ENCODE measurements around the gene NOL4L.

Gene NOL4L

GRCh38 chr20:32541323-32542258 is 43.5 kb downstream of the NOL4L start:
- in situ Hi-C loops (cut with HindIII; ENCODE audit: low pct_unique_long_range_greater_than_20kb, low sequenced_read_pairs): no loop called here
- DNase-seq (ENCODE audit: low read depth in 1 of 2, low spot score in 1 of 2): no peak
- no peak for TF ChIP-seq JUND (IDR thresholded peaks at IDR 0.05; ENCODE audit: low read depth)

GRCh38 chr20:32539817-32540675 is 45.1 kb downstream of the NOL4L start:
- TF ChIP-seq JUND (IDR thresholded peaks at IDR 0.05; ENCODE audit: low read depth): no peak
- in situ Hi-C loops (cut with HindIII; ENCODE audit: low pct_unique_long_range_greater_than_20kb, low sequenced_read_pairs): no loop called here
- DNase-seq (ENCODE audit: low read depth in 1 of 2, low spot score in 1 of 2): no peak

GRCh38 chr20:32539026-32539816 is 45.9 kb downstream of the NOL4L start:
- in situ Hi-C loops (cut with HindIII; ENCODE audit: low pct_unique_long_range_greater_than_20kb, low sequenced_read_pairs): no loop called here
- no peak for TF ChIP-seq JUND (IDR thresholded peaks at IDR 0.05; ENCODE audit: low read depth)
- no peak for DNase-seq (ENCODE audit: low read depth in 1 of 2, low spot score in 1 of 2)

- TF ChIP-seq JUND (IDR thresholded peaks at IDR 0.05; ENCODE audit: low read depth): no peak
- in situ Hi-C loops (cut with HindIII; ENCODE audit: low pct_unique_long_range_greater_than_20kb, low sequenced_read_pairs): no loop called here
- no peak for DNase-seq (ENCODE audit: low read depth in 1 of 2, low spot score in 1 of 2)
Observed at GRCh38 chr20:32538526-32538939, 46.6 kb downstream of the NOL4L start.

GRCh38 chr20:32537657-32538525 is 47.2 kb downstream of the NOL4L start:
- DNase-seq (ENCODE audit: low read depth in 1 of 2, low spot score in 1 of 2): no peak
- TF ChIP-seq JUND (IDR thresholded peaks at IDR 0.05; ENCODE audit: low read depth): no peak
- in situ Hi-C loops (cut with HindIII; ENCODE audit: low pct_unique_long_range_greater_than_20kb, low sequenced_read_pairs): no loop called here

GRCh38 chr20:32536851-32537656 is 48.1 kb downstream of the NOL4L start:
- in situ Hi-C loops (cut with HindIII; ENCODE audit: low pct_unique_long_range_greater_than_20kb, low sequenced_read_pairs): no loop called here
- peak; percentile 74 to 84 for DNase-seq (ENCODE audit: low read depth in 1 of 2, low spot score in 1 of 2)
- TF ChIP-seq JUND (IDR thresholded peaks at IDR 0.05; ENCODE audit: low read depth): no peak

GRCh38 chr20:32535953-32536823 is 48.9 kb downstream of the NOL4L start:
- TF ChIP-seq JUND (IDR thresholded peaks at IDR 0.05; ENCODE audit: low read depth): no peak
- in situ Hi-C loops (cut with HindIII; ENCODE audit: low pct_unique_long_range_greater_than_20kb, low sequenced_read_pairs): no loop called here
- DNase-seq (ENCODE audit: low read depth in 1 of 2, low spot score in 1 of 2): peak; percentile 76 to 80

- in situ Hi-C loops (cut with HindIII; ENCODE audit: low pct_unique_long_range_greater_than_20kb, low sequenced_read_pairs): no loop called here
- no peak for TF ChIP-seq JUND (IDR thresholded peaks at IDR 0.05; ENCODE audit: low read depth)
- no peak for DNase-seq (ENCODE audit: low read depth in 1 of 2, low spot score in 1 of 2)
Observed at GRCh38 chr20:32535316-32535952, 49.7 kb downstream of the NOL4L start.

- no peak for TF ChIP-seq JUND (IDR thresholded peaks at IDR 0.05; ENCODE audit: low read depth)
- in situ Hi-C loops (cut with HindIII; ENCODE audit: low pct_unique_long_range_greater_than_20kb, low sequenced_read_pairs): no loop called here
- no peak for DNase-seq (ENCODE audit: low read depth in 1 of 2, low spot score in 1 of 2)
Observed at GRCh38 chr20:32534661-32535240, 50.4 kb downstream of the NOL4L start.

All from T47D (cell line).